Neutrophil (primary cell): ENCODE results near the gene LYZL6.

ENCODE experiments used
- H3K27ac ChIP-seq: fragments of 200-600 bp; sonication (generic); 2 replicates; pipeline ENCODE4 v1.5.1; 2016; ENCODE audit warnings: mild to moderate bottlenecking, moderate library complexity
- H3K27me3 ChIP-seq: fragments of 200-600 bp; sonication (generic); 2 replicates; pipeline ENCODE4 v1.6.0; 2016; ENCODE audit warnings: mild to moderate bottlenecking
- H3K36me3 ChIP-seq: fragments of 200-600 bp; sonication (generic); 2 replicates; pipeline ENCODE4 v1.5.1; 2017
- H3K4me1 ChIP-seq, 2 experiments: fragments of 200-600 bp in 1 of 2; sonication (generic) in 1 of 2; 1 replicate in 1 of 2; 2 replicates in 1 of 2; pipeline versions ENCODE4 v1.5.1 to v1.6.1; 2013 to 2016; ENCODE audit warnings: low read depth in 1 of 2, low read length in 1 of 2, mild to moderate bottlenecking in 1 of 2, moderate library complexity in 1 of 2; ENCODE audit not compliant: control insufficient read depth in 1 of 2, insufficient read depth in 1 of 2
- H3K4me3 ChIP-seq, 2 experiments: fragments of 200-600 bp in 1 of 2; sonication (generic) in 1 of 2; 1 replicate in 1 of 2; 2 replicates in 1 of 2; pipeline ENCODE4 v1.5.1; 2013 to 2016; ENCODE audit warnings: low read depth in 1 of 2, low read length in 1 of 2, mild to moderate bottlenecking in 1 of 2, moderate library complexity in 1 of 2
- H3K9me3 ChIP-seq: fragments of 200-600 bp; sonication (generic); 2 replicates; pipeline ENCODE4 v1.5.1; 2016
- CTCF ChIP-seq: fragments of 200-600 bp; sonication (generic); IDR thresholded peaks from 2 replicates; pipeline ENCODE4 v1.5.1; 2016; ENCODE audit warnings: antibody characterized with exemption

Gene LYZL6

DNA sequence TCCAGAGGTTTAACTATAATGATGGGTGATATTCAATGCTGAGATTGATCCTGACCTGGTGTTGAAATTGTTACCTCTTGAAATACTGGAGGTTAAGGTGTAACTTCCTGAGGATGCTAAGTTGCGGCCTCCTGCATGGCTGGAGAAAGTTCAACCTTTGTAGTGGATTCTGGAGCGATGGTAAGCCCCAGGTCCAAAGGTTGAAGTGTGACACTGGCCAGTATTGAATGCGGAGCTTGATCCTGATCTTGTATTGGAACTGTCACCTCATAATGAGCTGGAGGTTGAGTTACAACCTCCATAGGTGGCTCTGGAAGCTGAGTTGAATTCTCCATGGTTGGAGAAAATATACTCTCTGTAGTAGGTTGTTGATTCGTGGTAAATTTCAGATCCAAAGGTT is 29.9 kb downstream of the LYZL6 start:
- H3K4me3 ChIP-seq = no peak overlapping the region
- no peak for TF ChIP-seq CTCF
- H3K4me1 ChIP-seq = no peaks in the 10 kb centered on the region
- H3K27me3 ChIP-seq = no peaks in the 10 kb centered on the region
- no peaks in the 10 kb centered on the region for H3K36me3 ChIP-seq
- H3K9me3 ChIP-seq = no peaks in the 10 kb centered on the region
- H3K27ac ChIP-seq = no peak overlapping the region

- no peak for TF ChIP-seq CTCF
- Histone ChIP-seq H3K27me3 (no peaks in the 10 kb centered on the region), H3K4me1 (no peaks in the 10 kb centered on the region), H3K36me3 (no peaks in the 10 kb centered on the region), H3K27ac (no peak overlapping the region), H3K9me3 (no peaks in the 10 kb centered on the region), H3K4me3 (no peak overlapping the region)
Observed at GRCh38 chr17:35912942-35913341, 30.6 kb downstream of the LYZL6 start.

- Histone ChIP-seq H3K36me3 (no peaks in the 10 kb centered on the region), H3K4me1 (no peaks in the 10 kb centered on the region), H3K27me3 (no peaks in the 10 kb centered on the region), H3K9me3 (no peaks in the 10 kb centered on the region), H3K27ac (no peak overlapping the region), H3K4me3 (no peak overlapping the region)
- TF ChIP-seq CTCF = no peak
Observed at GRCh38 chr17:35912339-35912912, 31.1 kb downstream of the LYZL6 start.

DNA sequence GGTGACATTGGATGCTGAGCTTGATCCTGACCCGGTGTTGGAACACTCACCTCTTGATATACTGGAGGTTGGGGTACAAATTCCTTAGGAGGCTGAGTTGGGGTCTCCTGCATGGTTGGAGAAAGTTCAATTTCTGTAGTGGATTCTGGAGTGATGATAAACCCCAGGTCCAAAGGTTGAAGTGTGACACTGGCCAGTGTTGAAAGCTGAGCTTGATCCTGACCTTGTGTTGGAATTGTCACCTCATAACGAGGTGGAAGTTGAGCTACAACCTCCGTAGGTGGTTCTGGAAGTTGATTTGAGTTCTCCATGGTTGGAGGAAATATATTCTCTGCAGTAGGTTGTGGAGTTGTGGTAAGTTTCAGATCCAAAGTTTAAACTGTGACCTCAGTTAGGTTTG is 34.1 kb downstream of the LYZL6 start:
- no peaks in the 10 kb centered on the region for H3K9me3 ChIP-seq
- TF ChIP-seq CTCF = no peak
- no peak overlapping the region for H3K4me3 ChIP-seq
- no peaks in the 10 kb centered on the region for H3K4me1 ChIP-seq
- no peaks in the 10 kb centered on the region for H3K36me3 ChIP-seq
- no peaks in the 10 kb centered on the region for H3K27me3 ChIP-seq
- H3K27ac ChIP-seq = no peak overlapping the region

GRCh38 chr17:35907691-35908090 is 35.8 kb downstream of the LYZL6 start:
- no peaks in the 10 kb centered on the region for H3K4me1 ChIP-seq
- H3K27ac ChIP-seq = no peak overlapping the region
- H3K4me3 ChIP-seq = no peak overlapping the region
- H3K27me3 ChIP-seq = no peaks in the 10 kb centered on the region
- TF ChIP-seq CTCF = no peak
- H3K36me3 ChIP-seq = no peaks in the 10 kb centered on the region
- H3K9me3 ChIP-seq = no peaks in the 10 kb centered on the region
